ENCODE data around the gene WDR70. TPM values are rescaled to one million over a fixed set of nuclear protein-coding genes. Genes with fewer than 3 reads are reported as not detected.

Gene WDR70
- total RNA-seq, 1 experiment from 2014 or later, result 30.0 TPM

GRCh38 chr5:37714756-37715155 lies 335.6 kb downstream of the WDR70 start:
- Mint-ChIP-seq H3K27ac (ENCODE audit: unreplicated experiment) (no peak overlapping the region), H3K27me3 (ENCODE audit: unreplicated experiment) (no peaks in the 10 kb centered on the region), H3K4me1 (ENCODE audit: low read depth, unreplicated experiment) (peaks cover 16% of the 10 kb centered on the region), H3K4me3 (ENCODE audit: low read depth, unreplicated experiment) (no peak overlapping the region), H3K36me3 (ENCODE audit: insufficient read depth, unreplicated experiment) (no peaks in the 10 kb centered on the region), H3K9me3 (ENCODE audit: low read depth, unreplicated experiment) (no peaks in the 10 kb centered on the region)
- CTCF ChIA-PET, result no interaction called here
- BruUV-seq (replicated peaks), result no TSS peak
- TF ChIP-seq CTCF (IDR thresholded peaks at IDR 0.05; ENCODE audit: unreplicated experiment), result no peak
- no peak for DNase-seq
- intact Hi-C loops (cut with micrococcal nuclease; ENCODE audit: unreplicated experiment), result loop anchor here (10.0 kb wide), 1 partner anchor 300 kb away; no protein-coding TSS in a partner anchor

GRCh38 chr5:37715361-37715760 lies 336.2 kb downstream of the WDR70 start:
- no peak overlapping the region for H3K27ac Mint-ChIP-seq (ENCODE audit: unreplicated experiment)
- TF ChIP-seq CTCF (IDR thresholded peaks at IDR 0.05; ENCODE audit: unreplicated experiment), result no peak
- no peaks in the 10 kb centered on the region for H3K36me3 Mint-ChIP-seq (ENCODE audit: insufficient read depth, unreplicated experiment)
- intact Hi-C loops (cut with micrococcal nuclease; ENCODE audit: unreplicated experiment), result loop anchor here (10.0 kb wide), 1 partner anchor 301 kb away; no protein-coding TSS in a partner anchor
- H3K4me1 Mint-ChIP-seq (ENCODE audit: low read depth, unreplicated experiment), result peaks cover 16% of the 10 kb centered on the region
- no peaks in the 10 kb centered on the region for H3K27me3 Mint-ChIP-seq (ENCODE audit: unreplicated experiment)
- CTCF ChIA-PET, result no interaction called here
- DNase-seq, result no peak
- H3K9me3 Mint-ChIP-seq (ENCODE audit: low read depth, unreplicated experiment), result no peaks in the 10 kb centered on the region
- no TSS peak for BruUV-seq (replicated peaks)
- no peak overlapping the region for H3K4me3 Mint-ChIP-seq (ENCODE audit: low read depth, unreplicated experiment)

- no peak overlapping the region for H3K27ac Mint-ChIP-seq (ENCODE audit: unreplicated experiment)
- no peaks in the 10 kb centered on the region for H3K9me3 Mint-ChIP-seq (ENCODE audit: low read depth, unreplicated experiment)
- CTCF ChIA-PET, result no interaction called here
- intact Hi-C loops (cut with micrococcal nuclease; ENCODE audit: unreplicated experiment), result loop anchor here (10.0 kb wide), 1 partner anchor 301 kb away; no protein-coding TSS in a partner anchor
- H3K36me3 Mint-ChIP-seq (ENCODE audit: insufficient read depth, unreplicated experiment), result no peaks in the 10 kb centered on the region
- H3K27me3 Mint-ChIP-seq (ENCODE audit: unreplicated experiment), result no peaks in the 10 kb centered on the region
- no TSS peak for BruUV-seq (replicated peaks)
- TF ChIP-seq CTCF (IDR thresholded peaks at IDR 0.05; ENCODE audit: unreplicated experiment), result no peak
- no peak for DNase-seq
- H3K4me3 Mint-ChIP-seq (ENCODE audit: low read depth, unreplicated experiment), result no peak overlapping the region
- H3K4me1 Mint-ChIP-seq (ENCODE audit: low read depth, unreplicated experiment), result peaks cover 16% of the 10 kb centered on the region
Measured at GRCh38 chr5:37715992-37716391, 336.9 kb downstream of the WDR70 start.

- no peak for TF ChIP-seq CTCF (IDR thresholded peaks at IDR 0.05; ENCODE audit: unreplicated experiment)
- Mint-ChIP-seq H3K27ac (ENCODE audit: unreplicated experiment) (no peak overlapping the region), H3K27me3 (ENCODE audit: unreplicated experiment) (no peaks in the 10 kb centered on the region), H3K9me3 (ENCODE audit: low read depth, unreplicated experiment) (no peaks in the 10 kb centered on the region), H3K4me1 (ENCODE audit: low read depth, unreplicated experiment) (peaks cover 16% of the 10 kb centered on the region), H3K4me3 (ENCODE audit: low read depth, unreplicated experiment) (no peak overlapping the region), H3K36me3 (ENCODE audit: insufficient read depth, unreplicated experiment) (no peaks in the 10 kb centered on the region)
- no TSS peak for BruUV-seq (replicated peaks)
- intact Hi-C loops (cut with micrococcal nuclease; ENCODE audit: unreplicated experiment), result loop anchor here (10.0 kb wide), 1 partner anchor 302 kb away; no protein-coding TSS in a partner anchor
- DNase-seq, result no peak
- CTCF ChIA-PET, result no interaction called here
Measured at GRCh38 chr5:37716405-37716804, 337.3 kb downstream of the WDR70 start.
